Stimulated activated naive CD4-positive, alpha-beta T cell treated with Interleukin-2 at 50 U/mL for 16 hours (primary cell): ENCODE measurements around the gene SHANK2.

Experiments used
- DNase-seq: peaks from one replicate; lab custom pipeline; 2025; lab: John Stamatoyannopoulos, UW

The SHANK2 gene

DNA sequence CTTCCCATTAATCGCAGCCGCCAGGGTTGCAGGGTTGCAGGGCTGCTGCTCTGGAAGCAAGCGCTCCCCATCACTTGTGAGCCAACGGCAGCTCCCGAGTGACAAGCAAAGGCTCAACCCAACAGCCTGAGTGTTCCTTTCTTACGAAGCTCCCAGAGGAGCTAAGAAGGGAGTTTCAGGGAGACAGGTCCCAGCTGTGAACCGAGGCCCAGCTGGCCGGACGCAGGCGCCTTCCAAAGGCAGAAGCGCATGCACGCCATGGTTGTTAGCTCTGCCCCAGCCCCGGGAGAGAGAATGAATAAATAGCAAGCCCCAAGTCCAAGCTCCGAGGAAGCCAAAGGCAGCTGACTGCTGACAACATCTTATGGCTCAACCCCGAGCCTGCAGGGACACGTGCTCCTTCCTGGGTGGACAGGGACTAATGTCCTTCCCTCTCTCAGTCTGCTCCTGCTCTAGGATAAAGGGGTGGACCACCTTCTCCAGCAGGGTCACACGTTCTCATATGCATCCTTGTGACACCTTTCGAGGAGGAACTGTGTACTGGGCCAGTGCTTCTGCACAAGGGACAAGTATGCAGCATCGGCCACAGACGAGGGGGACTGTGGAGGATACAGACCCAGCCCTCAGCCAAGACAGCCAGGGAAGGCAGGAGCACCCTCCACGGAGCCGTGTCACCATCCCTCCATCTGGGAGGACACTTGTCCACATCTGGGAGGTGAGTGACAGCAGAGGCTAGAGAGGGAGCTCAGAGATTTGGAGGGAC is 29.9 kb downstream of the SHANK2 start:
- no peak for DNase-seq

GRCh38 chr11:71221821-71222220 is 30.6 kb downstream of the SHANK2 start:
- DNase-seq = no peak

DNA sequence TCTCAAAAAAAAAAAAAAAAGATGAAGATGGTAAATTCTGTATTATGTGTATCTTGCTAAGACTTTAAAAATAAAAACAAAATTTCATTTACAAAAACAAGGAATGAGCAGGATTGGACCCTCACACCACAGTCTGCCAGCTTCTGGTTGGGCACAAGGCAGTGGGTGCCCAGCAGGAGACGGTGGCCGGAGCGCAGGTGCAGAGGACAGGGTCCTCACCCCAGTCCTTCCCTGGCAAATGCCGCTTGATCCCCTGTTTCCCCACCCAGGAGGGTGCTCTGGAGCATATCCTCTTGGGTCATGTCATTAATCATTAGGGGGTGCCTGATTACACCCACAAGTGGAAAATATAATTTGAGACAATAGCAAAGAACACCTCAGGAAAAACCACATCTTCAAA is 31.2 kb downstream of the SHANK2 start:
- DNase-seq = no peak

DNA sequence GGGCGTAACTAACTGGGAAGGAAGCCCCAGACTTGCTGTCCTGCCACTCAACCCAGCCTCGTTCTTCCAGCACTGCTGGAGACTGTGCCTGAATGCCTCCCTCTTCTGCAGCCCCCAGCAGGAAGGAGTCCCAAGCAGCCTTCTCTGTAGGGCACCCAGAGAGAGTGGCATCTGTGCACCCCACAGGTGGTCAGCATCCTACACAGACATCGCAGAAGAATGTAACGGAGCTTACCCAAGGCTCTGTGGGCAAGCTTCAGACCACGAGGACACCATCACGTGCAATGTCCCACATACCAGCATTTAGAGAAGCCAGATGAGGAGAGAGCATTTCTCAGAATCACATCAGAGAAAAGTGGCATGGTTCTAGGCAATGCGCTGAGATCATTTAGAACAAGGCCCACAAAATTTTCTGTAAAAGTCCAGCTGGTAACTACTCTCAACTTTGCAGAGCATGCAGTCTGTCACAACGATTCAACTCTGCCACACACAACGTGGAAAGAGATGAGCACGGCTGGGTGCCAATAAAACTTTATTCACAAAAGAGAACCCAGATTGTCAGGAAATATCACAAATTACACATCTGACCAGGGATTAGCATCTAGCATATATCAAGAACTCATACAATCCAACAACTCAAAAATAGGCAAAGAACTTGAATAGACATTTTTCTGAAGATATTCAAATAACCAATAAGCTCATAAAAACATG is 33.4 kb downstream of the SHANK2 start:
- no peak for DNase-seq

DNA sequence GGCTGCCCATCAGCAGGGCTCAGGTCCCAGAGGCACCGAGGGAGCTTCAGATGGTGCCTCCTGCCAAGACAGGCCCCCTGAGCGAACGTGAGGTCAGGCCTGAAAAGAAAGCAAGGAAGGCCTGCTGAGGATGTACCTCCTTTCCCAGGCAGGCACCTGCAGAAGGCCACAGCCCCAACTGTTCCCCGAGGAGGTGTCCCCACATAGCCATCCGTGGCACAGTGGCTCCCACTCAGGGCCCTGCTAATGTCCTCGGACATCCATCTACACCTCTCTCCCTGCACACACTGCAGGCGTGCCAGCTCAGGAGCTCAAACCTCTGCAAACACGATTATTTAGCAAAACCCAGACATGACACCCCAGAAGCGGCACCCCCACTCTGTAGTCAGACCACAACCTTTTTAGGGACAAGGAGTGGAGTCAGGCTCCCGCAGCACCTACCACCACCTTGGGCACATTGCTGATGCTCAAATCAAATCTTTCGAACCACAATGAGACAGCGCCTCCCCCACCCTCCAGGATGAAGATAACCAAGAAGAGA is 36.9 kb downstream of the SHANK2 start:
- no peak for DNase-seq

- DNase-seq = no peak
Measured at GRCh38 chr11:71214553-71215424, 37.6 kb downstream of the SHANK2 start.

DNA sequence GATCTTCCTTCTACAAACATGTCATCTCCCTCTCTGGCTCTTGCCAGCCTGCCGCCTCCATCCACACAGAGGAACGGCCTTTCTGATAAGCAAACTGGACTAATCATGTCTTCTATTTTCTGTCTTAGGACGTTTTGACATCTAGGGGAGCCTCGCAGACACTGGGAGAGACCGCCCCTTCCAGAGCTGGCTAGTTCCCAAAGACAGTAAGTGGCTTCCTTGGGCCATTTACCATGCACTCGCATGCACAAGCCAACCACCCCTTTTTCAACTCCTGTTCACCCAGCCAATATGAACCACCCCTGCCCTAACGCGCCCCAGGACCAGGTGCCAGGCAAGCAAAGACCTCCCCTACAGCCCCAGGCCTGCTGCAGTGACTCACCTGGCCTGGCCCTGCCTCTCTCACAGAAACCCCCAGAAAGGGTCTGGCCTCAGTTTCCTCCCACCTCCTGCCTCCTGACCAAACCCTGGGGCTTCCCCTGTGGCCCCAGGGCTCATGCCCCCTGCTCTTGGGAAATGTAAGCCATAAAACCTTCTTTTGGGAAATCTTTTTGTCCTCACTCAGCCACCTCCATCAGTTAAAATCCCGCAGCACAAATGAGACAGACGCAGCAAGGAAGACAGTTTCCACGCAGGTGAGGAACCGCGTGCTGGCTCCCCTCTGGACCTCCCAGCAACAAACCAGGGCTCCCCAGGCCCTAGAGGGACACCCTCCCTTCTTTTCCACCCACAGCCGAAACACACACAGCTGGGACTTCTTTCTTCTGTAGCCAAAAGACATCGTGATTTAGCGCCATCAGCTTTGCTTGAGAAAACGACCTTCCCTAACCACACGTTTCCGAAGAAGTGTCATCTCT is 38.5 kb downstream of the SHANK2 start:
- no peak for DNase-seq

GRCh38 chr11:71212871-71213559 is 39.4 kb downstream of the SHANK2 start:
- no peak for DNase-seq

DNA sequence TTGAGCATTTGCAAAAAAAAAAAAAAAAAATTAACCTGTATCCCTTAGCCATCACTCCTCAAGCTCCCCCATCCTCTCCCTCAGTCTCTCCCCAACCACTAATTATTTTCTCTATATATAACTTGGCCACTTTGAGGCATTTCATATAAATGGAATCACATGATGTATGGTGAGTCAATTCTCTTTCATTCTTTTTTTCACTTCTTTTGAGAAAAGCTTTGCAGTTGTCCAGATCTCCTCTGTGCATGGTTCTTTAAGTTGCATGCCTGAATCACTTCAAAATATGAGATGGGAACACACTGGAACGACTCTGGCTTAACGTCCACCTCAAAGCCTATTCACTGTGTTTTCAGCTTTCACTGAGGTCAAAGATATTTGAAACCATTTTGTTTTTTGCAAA is 40.7 kb downstream of the SHANK2 start:
- no peak for DNase-seq

DNA sequence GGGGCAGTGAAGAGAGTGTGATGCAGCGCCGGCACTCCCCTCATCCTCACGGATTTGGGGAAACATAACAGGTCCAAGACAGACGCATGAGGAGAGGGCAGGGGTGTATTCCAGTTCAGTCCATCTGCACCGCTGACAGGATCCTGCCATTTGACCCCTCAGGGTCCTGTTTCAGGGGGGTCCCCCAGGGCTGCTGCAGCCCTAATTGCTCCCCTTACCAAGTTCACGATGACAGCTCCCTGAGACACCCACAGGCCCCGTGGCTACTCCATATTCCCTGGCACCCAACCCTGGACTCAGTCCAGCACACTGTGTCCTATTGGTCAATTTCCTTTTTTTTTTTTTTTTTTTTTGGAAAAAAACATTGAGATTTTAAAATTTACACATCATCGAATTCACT is 41.5 kb downstream of the SHANK2 start:
- no peak for DNase-seq

DNA sequence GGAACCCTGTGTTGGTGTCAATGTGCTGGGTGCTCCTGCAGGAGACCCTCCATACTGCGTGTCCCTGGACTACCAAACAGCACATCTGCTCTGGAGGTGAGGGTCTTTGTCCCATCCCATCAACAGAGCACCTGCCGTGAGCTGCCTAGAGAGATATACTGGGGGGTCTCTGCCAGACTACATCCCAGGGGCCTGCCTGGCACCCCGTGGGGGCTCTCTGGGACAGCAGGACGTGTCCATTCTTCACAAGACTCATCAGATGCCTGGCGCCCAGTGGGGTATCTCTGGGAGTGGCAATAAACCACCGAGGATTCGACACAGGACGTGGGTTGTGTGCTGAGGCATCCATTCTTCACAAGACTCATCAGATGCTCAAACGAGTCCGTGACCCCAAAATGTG is 42.7 kb downstream of the SHANK2 start:
- DNase-seq = no peak

GRCh38 chr11:71209181-71209580 is 43.2 kb downstream of the SHANK2 start:
- no peak for DNase-seq

DNA sequence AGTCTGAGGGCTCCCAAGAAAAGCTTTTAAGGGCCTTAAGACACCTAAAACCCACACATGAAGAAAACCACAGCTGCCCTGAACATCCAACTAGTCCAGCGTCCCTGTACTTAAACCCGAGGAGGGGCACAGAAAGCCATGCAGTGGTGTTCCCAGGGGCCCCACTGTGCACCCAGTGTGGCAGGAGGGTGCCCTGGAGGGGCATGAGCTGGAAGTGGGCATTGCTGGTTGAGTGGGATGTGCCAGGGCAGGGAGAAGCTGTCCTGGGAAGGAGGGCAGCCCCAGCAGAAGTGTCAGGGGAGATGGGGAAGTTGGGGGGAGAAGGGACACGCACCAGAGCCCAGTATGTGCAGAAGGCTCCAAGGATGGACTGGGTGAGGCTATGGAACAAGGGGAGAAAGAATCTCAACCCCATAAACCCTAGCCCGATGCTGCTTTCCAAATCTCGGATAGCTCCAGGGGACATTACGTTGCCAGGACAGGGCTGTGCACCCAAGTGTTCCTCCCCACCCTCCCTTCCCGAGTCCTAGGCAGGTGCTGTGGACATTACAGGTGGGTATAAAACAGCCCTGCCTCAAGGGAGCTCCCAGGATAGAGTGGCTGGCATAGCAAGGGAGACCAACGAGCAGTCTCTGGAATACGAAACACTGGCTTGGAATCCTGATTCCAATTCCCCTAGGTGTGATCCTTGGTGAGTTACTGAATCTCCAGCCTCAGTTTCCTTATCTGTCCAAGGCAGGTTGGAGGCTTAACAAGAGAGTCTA is 44.2 kb downstream of the SHANK2 start:
- no peak for DNase-seq

DNA sequence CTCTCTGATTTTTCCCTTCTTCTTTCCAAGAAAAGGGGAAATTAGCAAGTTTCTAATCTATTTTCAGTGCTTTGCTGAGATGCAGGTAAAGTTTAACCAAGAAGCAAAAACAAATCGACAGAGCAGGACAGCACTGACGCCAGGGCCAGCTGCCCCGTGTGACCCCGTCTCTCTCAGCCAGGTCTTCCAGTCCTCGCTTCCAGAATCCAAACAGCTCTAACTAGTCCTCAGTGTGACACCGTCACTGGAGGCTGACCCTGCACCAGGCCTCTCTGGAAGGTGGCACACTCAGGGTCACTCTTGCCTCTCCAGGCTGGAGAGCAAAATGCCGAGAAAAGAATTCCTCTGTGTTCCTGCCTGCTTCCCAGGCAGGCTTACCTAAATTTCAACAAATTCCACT is 44.8 kb downstream of the SHANK2 start:
- DNase-seq = no peak

DNA sequence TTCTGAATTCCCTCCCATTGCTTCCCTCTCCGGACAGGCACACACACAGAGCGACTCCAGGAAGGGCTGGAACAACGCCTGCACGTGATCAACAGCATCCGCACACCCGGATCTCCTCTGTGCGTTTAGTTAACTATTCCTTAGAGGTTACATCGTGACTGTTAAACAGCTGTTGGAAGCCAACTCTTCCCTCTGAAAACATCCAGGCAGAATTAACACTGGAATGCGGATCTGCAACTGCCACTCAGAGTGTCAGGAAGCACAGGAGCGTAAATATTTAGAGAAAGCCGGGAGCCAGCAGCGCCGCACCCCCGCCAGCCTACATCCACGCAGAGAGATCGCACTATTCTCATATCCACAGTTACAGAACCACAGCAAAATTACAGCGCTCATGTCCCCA is 46.2 kb downstream of the SHANK2 start:
- no peak for DNase-seq

GRCh38 chr11:71204748-71205664 is 47.4 kb downstream of the SHANK2 start:
- no peak for DNase-seq

DNA sequence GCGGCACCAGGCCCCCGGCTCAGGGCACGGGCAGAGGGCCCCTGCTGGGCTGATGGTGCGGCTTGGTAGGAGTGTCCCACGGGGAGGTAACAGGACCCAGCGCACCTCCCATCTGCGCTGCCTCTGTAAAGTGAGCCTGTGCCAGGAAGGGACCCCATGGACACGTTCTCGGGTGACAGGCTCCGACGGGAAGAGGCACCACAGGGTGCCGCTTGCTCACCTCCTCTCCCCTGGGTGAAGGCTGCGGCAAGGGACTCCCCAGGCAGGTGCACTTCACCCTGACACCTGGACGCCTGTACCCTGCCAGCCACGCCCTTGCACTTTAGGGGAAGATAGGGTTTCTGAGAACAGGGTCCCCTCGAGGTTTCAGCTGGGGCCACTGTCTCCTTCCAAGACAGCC is 48.1 kb downstream of the SHANK2 start:
- DNase-seq = no peak

DNA sequence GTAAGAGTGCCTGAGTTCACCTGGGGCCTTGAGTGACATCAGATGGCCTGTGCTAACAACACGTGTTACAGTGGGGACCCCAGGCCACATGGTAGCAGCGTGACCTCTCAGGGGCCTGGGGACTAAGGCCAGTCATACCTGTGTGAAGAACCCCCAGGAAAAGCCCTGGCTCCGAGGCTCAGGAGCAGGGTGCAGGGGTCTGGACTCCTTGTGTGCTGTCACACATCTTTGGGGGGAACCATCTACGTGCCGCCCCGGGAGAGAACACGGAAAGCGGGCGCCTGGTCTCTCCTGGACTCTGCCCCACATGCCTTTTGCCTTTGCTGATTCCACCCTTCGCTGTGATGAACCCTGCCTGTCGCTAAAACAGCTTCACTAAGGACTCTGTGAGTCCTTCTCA is 48.7 kb downstream of the SHANK2 start:
- DNase-seq = no peak

GRCh38 chr11:71202966-71203365 is 49.4 kb downstream of the SHANK2 start:
- DNase-seq = no peak
